Islet of Langerhans (tissue), 1 donor: ENCODE results near the gene PRDM1.
"Not testable (repeated sequence)": the region's sequence is repeated elsewhere in the genome, so short reads cannot be mapped to it uniquely, and the experiment has no call there.

ENCODE experiments used
- FAIRE-seq: peaks from one replicate; lab custom pipeline; 2011; peaks lifted over from hg19 to GRCh38; lab: Jason Lieb, UNC

PRDM1 gene

GRCh38 chr6:106138151-106138550, 52.0 kb downstream of the PRDM1 start:
- FAIRE-seq = no peak

DNA sequence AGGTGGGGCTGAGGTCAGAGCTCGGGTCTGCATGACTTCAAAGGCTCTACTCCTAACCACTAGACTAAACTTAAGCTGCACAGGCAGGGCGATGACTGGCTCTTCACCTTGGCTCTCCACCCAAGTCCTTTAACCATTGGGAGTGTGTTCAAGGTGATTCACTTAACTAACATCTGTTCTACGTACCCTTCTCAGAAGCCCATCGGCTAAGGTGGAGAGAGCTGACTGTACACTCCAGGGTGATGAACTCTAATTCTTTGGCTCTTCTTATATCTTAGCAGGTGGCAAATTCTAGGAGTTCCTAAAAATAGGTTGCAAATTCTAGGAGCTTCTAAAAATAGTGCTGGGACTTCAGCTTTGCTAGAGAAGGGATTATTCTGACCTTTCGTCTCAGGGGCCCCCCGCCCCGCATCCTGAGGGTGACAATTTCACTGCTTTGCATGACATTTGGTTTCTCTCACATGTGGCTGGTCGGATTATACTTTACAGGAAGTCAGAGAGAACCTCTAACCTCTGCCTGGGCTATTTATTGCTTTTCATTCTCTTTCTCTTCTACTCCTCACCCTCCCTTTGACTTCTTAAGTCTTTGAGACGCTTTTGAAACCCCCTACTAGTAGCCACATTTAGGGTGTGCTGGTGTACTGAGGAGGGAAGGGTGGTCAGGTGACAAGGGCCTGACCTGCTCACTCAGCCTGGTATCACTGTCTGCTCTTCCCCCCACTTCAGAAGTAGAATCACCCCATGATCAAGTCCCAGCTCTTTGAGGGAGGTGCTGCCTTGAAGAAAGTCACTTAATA, 55.5 kb downstream of the PRDM1 start:
- FAIRE-seq = no peak

GRCh38 chr6:106142876-106143431, 56.8 kb downstream of the PRDM1 start:
- no peak for FAIRE-seq

DNA sequence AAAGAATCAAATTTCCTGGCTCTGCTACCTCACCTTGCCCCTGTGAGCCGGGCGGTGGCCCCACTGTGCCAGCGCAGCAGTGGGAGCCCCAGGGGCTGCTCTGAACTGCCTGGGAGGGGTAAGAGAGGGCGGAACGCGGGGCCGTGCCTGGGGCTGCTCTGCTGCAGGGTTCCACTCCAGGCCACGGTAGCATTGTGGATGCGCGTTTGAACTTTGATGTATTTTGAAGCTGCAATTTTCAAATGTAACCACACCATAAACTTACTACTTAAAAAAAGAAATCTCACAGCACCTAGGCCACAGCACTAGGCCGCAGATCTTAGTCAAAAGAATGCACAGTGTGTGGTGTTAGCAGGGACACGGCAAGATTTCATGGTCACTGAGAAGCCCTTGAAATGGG, 57.5 kb downstream of the PRDM1 start:
- no peak for FAIRE-seq

DNA sequence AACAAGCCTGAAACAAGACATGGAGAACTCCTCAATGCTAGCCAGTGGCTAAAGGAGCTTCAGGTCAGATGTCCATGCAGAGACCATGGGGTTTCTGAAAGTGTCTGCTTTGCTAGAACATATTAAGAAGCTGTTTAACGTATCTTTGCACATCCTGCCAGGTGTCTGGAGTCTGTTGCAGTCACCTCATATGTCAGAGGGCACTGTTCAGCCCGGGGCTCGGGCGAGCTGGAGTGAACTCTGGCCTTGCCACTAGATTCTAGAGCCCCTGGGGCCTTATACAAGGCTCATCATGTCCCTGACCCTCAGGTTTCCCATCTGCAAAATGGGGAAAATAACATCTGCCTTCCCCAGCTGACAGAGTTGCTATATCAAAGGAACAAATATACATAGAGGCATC, 59.0 kb downstream of the PRDM1 start:
- FAIRE-seq = no peak

DNA sequence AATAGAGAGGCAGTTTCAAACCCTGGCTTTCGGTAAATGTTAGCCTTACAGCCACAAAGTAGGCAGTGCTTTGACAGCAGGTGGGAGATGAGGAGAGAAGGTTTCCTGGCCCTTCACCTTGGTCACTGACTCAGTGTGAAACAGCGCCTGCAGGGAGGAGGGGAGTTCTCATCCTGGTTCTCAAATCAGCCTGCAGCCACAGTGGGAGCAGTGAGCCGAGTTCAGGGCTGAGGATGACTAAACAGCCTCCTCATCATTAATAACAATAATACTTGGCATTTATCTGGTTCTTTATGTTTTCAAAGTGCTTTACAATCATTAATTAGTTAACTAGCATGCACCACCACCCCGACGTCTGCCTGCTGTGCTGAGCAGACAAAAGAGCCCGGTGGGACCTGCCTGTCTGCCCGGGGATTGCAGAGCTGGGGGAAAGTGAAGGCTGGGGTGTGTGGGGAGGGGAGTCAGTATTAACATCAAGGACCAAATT, 59.6 kb downstream of the PRDM1 start:
- no peak for FAIRE-seq

DNA sequence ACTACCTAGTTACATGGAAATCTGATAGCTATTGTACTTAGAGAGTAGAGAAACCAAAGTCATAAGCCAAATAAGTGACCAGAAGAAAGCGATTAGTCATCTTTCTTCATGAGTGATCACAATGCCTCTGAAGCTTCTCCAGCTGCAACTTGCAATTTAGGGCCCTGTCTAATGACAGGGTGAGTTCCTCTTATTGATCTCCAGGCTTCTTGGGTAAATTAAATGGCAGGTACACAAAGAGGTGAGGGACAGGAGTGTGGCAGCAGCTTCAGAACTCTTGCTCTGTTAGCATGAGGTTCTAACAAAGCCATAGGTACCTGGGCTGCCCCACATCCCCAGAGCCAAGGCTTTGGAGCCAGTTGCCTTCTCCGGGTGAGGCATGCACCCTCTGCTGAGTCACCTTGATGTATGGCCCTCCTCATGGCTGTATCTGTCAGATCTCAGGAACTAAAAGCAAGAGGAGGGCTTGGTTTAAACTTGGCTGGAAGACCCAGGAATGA, 60.8 kb downstream of the PRDM1 start:
- FAIRE-seq = no peak

GRCh38 chr6:106147476-106147875, 61.3 kb downstream of the PRDM1 start:
- FAIRE-seq = no peak

GRCh38 chr6:106149472-106150069, 63.4 kb downstream of the PRDM1 start:
- FAIRE-seq = no peak

- not testable (repeated sequence) for FAIRE-seq
Measured at GRCh38 chr6:106152476-106152875, 66.3 kb downstream of the PRDM1 start.

DNA sequence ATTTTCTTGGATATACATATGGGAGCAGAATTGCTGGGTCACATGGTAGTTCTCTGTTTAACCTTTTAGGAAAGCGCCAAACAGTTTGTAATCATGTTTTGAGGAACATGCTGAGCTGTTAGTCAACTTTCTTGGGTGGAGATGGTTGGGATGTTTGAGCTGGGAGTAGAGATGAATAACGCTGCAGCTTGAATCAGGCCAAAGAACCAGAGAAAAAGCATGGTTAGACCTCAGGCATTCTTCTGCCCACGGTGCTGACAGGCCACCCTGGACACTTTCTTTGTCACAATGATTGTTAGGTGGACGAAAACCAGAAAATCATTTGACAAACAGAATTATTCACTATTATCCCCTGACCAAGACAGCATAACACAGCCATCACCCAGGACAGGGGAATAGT, 66.8 kb downstream of the PRDM1 start:
- FAIRE-seq = no peak

DNA sequence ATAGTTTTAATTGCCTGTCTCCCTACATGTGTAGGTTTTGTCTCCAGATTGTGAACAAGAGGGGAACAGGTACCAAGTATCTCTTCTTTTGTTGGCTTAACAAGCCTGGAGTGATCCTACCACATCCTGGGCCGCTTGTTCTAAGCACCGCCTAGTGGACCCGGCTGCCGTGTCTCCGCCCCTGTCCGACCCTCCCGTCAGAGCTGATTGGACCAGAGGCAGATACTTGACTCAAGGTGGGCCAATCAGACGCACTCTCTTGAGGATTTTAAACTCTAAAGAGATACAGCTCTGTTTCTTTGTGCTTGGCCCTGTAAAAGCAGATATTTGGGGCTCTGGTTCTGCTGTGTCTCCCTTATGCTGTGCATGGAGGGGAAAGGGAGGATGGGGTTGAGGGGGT, 68.2 kb downstream of the PRDM1 start:
- FAIRE-seq = no peak

GRCh38 chr6:106155219-106155830, 69.2 kb downstream of the PRDM1 start:
- no peak for FAIRE-seq

DNA sequence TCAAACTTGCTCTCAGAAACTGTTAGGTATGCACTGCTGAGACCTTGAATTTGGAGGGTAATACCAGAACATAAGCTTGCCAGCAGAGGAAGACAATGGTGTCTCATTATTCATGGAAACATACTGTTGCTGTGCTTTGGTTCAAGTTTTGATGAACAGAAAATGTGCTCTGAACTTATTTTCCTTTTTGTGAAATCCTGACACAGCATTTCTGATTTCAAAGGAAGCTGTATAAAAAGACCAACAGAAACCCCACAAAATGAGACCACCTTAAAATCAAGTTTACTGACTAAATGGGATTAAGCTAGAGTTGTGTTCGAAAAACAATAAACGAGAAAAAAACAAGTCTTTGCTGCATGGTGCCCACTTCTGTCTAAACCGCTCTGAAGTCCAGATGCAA, 70.3 kb downstream of the PRDM1 start:
- no peak for FAIRE-seq

- FAIRE-seq = no peak
Measured at GRCh38 chr6:106156863-106157262, 70.7 kb downstream of the PRDM1 start.

DNA sequence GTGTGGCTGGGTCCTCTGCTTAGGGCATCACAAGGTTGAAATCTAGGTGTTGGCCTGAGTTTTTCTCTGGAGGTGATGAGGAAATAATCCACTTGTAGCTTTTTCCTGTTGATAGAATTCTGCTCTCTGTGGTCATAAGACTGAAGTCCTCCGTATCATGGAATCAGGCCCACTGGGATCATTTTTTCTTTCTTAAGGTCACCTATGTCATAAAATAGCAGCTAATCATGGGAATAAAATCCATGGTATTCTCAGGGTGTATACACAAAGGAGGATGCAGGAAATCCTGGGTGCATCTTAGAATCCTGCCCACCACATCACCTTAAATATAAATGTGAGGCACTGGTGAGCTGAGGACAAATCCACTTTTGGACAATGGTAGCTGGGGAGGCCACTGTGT, 72.7 kb downstream of the PRDM1 start:
- FAIRE-seq = no peak
